Gastroesophageal sphincter (tissue), 4 donors: Measurements from ENCODE around the gene TMEM170B. TPM values are rescaled to one million over a fixed set of nuclear protein-coding genes. Genes with fewer than 3 reads are reported as not detected.

Source experiments
- ATAC-seq: fragments of 150-250 bp; one replicate; pipeline ENCODE4 v1.9.1; 2016; ENCODE audit warnings: mild to moderate bottlenecking, moderate library complexity
- H3K27ac ChIP-seq, 4 donors: fragments of 200-600 bp; sonication (generic) in 3 of 4; 1 replicate in 3 of 4; 2 replicates in 1 of 4; pipeline ENCODE4 v1.5.1; 2016 to 2019
- H3K27me3 ChIP-seq: fragments of 200-600 bp; sonication (generic); one replicate; pipeline ENCODE4 v1.5.1; 2019
- H3K36me3 ChIP-seq, 2 donors: fragments of 200-600 bp; sonication (generic); one replicate each; pipeline ENCODE4 v1.5.1; 2019; ENCODE audit warnings: control low read depth in 1 of 2
- H3K4me1 ChIP-seq, 3 donors: fragments of 200-600 bp; sonication (generic); 1 replicate in 2 of 3; 2 replicates in 1 of 3; pipeline ENCODE4 v1.5.1; 2016 to 2019; ENCODE audit warnings: control low read depth in 2 of 3
- H3K4me3 ChIP-seq, 2 donors: fragments of 200-600 bp; sonication (generic); one replicate each; pipeline ENCODE4 v1.5.1; 2019; ENCODE audit warnings: mild to moderate bottlenecking in 1 of 2, moderate library complexity in 1 of 2
- H3K9me3 ChIP-seq, 3 donors: fragments of 200-600 bp; sonication (generic); one replicate each; pipeline ENCODE4 v1.5.1; 2017 to 2019; ENCODE audit warnings: control low read depth in 2 of 3
- CTCF ChIP-seq, 4 experiments: fragments of 200-600 bp in 2 of 4; fragments of 450-650 bp in 2 of 4; sonication (generic) in 1 of 4; IDR thresholded peaks; one replicate each; pipeline ENCODE4 v1.5.1; 2017 to 2019; ENCODE audit warnings: antibody characterized with exemption in 4 of 4, mild to moderate bottlenecking in 2 of 4, moderate library complexity in 2 of 4
- EP300 ChIP-seq: sonication (generic); formaldehyde crosslinking; IDR thresholded peaks from one replicate; pipeline ENCODE4 v1.6.1; 2017; ENCODE audit warnings: antibody characterized with exemption, mild to moderate bottlenecking
- POLR2A ChIP-seq, 2 donors: fragments of 450-650 bp; IDR thresholded peaks; one replicate each; pipeline ENCODE4 v1.6.1; 2017; ENCODE audit warnings: antibody characterized with exemption in 2 of 2, mild to moderate bottlenecking in 2 of 2, moderate library complexity in 1 of 2
- POLR2AphosphoS5 ChIP-seq: sonication (generic); formaldehyde crosslinking; IDR thresholded peaks from one replicate; pipeline ENCODE4 v1.6.1; 2017; ENCODE audit warnings: antibody characterized with exemption
- WGBS, 2 donors: methylation state at CpG; one replicate each; pipeline ENCODE4 v1.1.5; 2018; ENCODE audit warnings: low coverage in 1 of 2; 5-methylcytosine and 5-hydroxymethylcytosine counted together
- total RNA-seq, 4 donors: library from RNA; depleted of rRNA; stranded (reverse); fragments of >200 nt; gene quantifications; one replicate each; pipeline ENCODE4 v1.1.0, GENCODE V29; 2016

Gene TMEM170B
- total RNA-seq, 4 donors from 2014 or later: 8.0 to 8.6 (median 8.3) TPM

GRCh38 chr6:11571073-11571472 is 33.5 kb downstream of the TMEM170B start:
- no peaks in the 10 kb centered on the region for H3K9me3 ChIP-seq
- ATAC-seq: no peak
- 84 to 90% methylated on average over 2 of the region's 2 CpGs for WGBS, 2 donors
- no peaks in the 10 kb centered on the region for H3K27me3 ChIP-seq
- no peak for TF ChIP-seq POLR2AphosphoS5
- TF ChIP-seq POLR2A (IDR thresholded peaks at IDR 0.05): no peak
- no peak for TF ChIP-seq EP300
- TF ChIP-seq CTCF (IDR thresholded peaks at IDR 0.05): no peak
- peaks cover 0 to 3% (median 0%) of the 10 kb centered on the region in 3 donors for H3K4me1 ChIP-seq
- H3K27ac ChIP-seq: no peak overlapping the region
- peaks cover 0 to 13% of the 10 kb centered on the region in 2 donors for H3K36me3 ChIP-seq
- H3K4me3 ChIP-seq: no peak overlapping the region

GRCh38 chr6:11575408-11576033 is 38.0 kb downstream of the TMEM170B start:
- Histone ChIP-seq H3K36me3 (peaks cover 0 to 9% of the 10 kb centered on the region in 2 donors), H3K9me3 (no peaks in the 10 kb centered on the region), H3K27ac (no peak overlapping the region), H3K4me1 (peaks cover 0 to 3% (median 0%) of the 10 kb centered on the region in 3 donors), H3K4me3 (no peak overlapping the region), H3K27me3 (no peaks in the 10 kb centered on the region)
- peak; percentile 93 for ATAC-seq
- TF ChIP-seq CTCF (IDR thresholded peaks at IDR 0.05) (peak; percentile 65 to 89 (median 82)), POLR2A (IDR thresholded peaks at IDR 0.05) (no peak), EP300 (no peak), POLR2AphosphoS5 (no peak)
- 42 to 51% methylated on average over 9 to 10 of the region's 10 CpGs for WGBS, 2 donors

- no peak for ATAC-seq
- TF ChIP-seq POLR2A (IDR thresholded peaks at IDR 0.05) (no peak), CTCF (IDR thresholded peaks at IDR 0.05) (no peak), EP300 (no peak), POLR2AphosphoS5 (no peak)
- H3K27ac ChIP-seq: no peak overlapping the region
- H3K9me3 ChIP-seq: no peaks in the 10 kb centered on the region
- H3K4me1 ChIP-seq: peaks cover 0 to under 1% (median 0%) of the 10 kb centered on the region in 3 donors
- H3K4me3 ChIP-seq: no peak overlapping the region
- WGBS, 2 donors: 69 to 80% methylated on average over 4 of the region's 4 CpGs
- no peaks in the 10 kb centered on the region for H3K27me3 ChIP-seq
- peaks cover 0 to 9% of the 10 kb centered on the region in 2 donors for H3K36me3 ChIP-seq
Observed at GRCh38 chr6:11580686-11581405, 43.3 kb downstream of the TMEM170B start.

GRCh38 chr6:11584244-11584643 is 46.7 kb downstream of the TMEM170B start:
- no peak for TF ChIP-seq POLR2A (IDR thresholded peaks at IDR 0.05)
- no peaks in the 10 kb centered on the region for H3K9me3 ChIP-seq
- no peak overlapping the region for H3K27ac ChIP-seq
- no peaks in the 10 kb centered on the region for H3K27me3 ChIP-seq
- WGBS, 2 donors: 61 to 68% methylated on average over 5 of the region's 5 CpGs
- H3K4me1 ChIP-seq: peaks cover 0 to 14% (median 0%) of the 10 kb centered on the region in 3 donors
- ATAC-seq: no peak
- H3K36me3 ChIP-seq: peaks cover 0 to 9% of the 10 kb centered on the region in 2 donors
- H3K4me3 ChIP-seq: no peak overlapping the region

GRCh38 chr6:11585426-11586016 is 48.0 kb downstream of the TMEM170B start:
- 13 to 33% methylated on average over 1 of the region's 1 CpG for WGBS, 2 donors
- H3K27me3 ChIP-seq: no peaks in the 10 kb centered on the region
- H3K4me3 ChIP-seq: no peak overlapping the region
- no peaks in the 10 kb centered on the region for H3K9me3 ChIP-seq
- no peak for ATAC-seq
- H3K36me3 ChIP-seq: no peaks in the 10 kb centered on the region
- peaks cover 0 to 19% (median 0%) of the 10 kb centered on the region in 3 donors for H3K4me1 ChIP-seq
- TF ChIP-seq POLR2A (IDR thresholded peaks at IDR 0.05) (no peak), CTCF (IDR thresholded peaks at IDR 0.05) (peak; percentile 33 to 65 (median 58))
- H3K27ac ChIP-seq: no peak overlapping the region
